Mesothelial cell of epicardium (in vitro differentiated cells): ENCODE results near the gene MUS81. TPM values are rescaled to one million over a fixed set of nuclear protein-coding genes. Genes with fewer than 3 reads are reported as not detected.

ENCODE experiments used
- DNase-seq, 2 experiments: peaks; one replicate each; pipeline ENCODE4 v3.0.0; 2021; ENCODE audit warnings: low spot score in 2 of 2; ENCODE audit not compliant: unreplicated experiment in 2 of 2
- H3K27ac Mint-ChIP-seq: 2 replicates; pipeline ENCODE4 v1.8.0; 2021; ENCODE audit warnings: mixed read lengths
- H3K27me3 Mint-ChIP-seq: 2 replicates; pipeline ENCODE4 v1.8.0; 2021; ENCODE audit warnings: low read depth, mixed read lengths
- H3K36me3 Mint-ChIP-seq: 2 replicates; pipeline ENCODE4 v1.8.0; 2021; ENCODE audit warnings: mixed read lengths
- H3K4me1 Mint-ChIP-seq: 2 replicates; pipeline ENCODE4 v1.8.0; 2021; ENCODE audit warnings: mixed read lengths
- H3K4me3 Mint-ChIP-seq: 2 replicates; pipeline ENCODE4 v1.8.0; 2021; ENCODE audit warnings: mild to moderate bottlenecking, moderate library complexity, mixed read lengths
- H3K9me3 Mint-ChIP-seq: 2 replicates; pipeline ENCODE4 v1.8.0; 2021; ENCODE audit warnings: mixed read lengths
- total RNA-seq: library from RNA; stranded (reverse); gene quantifications from 3 replicates; pipeline ENCODE4 v1.2.1, GENCODE V29; 2021
- TF ChIP-seq, protein P1 (sequence below): fragments of 200-600 bp; sonication (generic); IDR thresholded peaks from one replicate; pipeline ENCODE4 v1.5.0; 2021; ENCODE audit warnings: antibody characterized with exemption; ENCODE audit not compliant: unreplicated experiment

Gene MUS81
- total RNA-seq, 1 donor from 2014 or later = 73.7 TPM

DNA sequence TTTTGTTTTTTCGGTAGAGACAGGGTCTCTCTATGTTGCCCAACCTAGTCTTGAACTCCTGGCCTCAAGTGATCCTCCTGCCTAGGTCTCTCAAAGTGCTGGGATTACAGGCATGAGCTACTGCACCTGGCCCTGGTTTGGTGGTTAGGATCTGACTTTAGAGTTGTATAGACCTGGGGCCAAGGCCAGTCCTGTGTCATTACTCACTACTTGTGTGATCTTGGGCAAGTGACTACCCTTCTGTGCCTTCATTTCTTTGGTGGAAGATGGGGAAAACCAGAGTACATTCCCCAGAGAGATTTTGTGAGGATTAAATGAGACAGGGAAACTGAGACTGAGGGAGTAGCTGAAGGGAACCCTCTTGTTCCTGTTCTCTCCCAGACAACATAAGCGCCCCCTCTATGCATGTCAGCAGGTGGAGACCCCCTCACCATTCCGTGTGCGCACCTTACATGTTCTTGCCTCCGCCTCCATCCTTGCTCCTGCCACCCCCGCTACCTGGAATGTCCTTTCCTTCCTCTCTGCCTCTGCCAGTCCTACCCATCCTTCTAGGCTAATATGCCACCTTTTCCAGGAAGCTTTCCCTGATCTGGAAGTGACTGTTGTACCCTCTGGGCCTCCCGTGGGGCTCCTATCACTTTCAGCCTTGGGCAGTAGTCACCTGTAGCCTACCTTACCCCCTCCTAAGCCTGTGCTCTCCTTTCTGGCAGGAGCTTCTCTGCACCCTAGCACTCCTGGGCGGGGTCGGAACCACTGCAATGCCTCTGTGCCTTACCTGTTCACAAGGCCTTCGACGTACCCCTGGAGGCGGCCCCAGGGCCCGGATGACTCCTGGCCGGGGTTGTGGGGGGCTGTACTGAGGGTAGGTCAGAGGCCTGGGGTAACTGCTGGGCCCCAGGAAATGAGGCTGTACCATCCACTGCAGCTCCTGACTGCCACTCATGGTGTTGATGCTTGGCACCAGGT is 36.1 kb downstream of the MUS81 start:
- no peaks in the 10 kb centered on the region for H3K9me3 Mint-ChIP-seq
- no peak for DNase-seq
- H3K27ac Mint-ChIP-seq = no peak overlapping the region
- no peaks in the 10 kb centered on the region for H3K36me3 Mint-ChIP-seq
- peaks cover 13% of the 10 kb centered on the region for H3K4me1 Mint-ChIP-seq
- peaks cover 63% of the 10 kb centered on the region for H3K27me3 Mint-ChIP-seq
- H3K4me3 Mint-ChIP-seq = no peak overlapping the region
- TF ChIP-seq, protein P1, sequence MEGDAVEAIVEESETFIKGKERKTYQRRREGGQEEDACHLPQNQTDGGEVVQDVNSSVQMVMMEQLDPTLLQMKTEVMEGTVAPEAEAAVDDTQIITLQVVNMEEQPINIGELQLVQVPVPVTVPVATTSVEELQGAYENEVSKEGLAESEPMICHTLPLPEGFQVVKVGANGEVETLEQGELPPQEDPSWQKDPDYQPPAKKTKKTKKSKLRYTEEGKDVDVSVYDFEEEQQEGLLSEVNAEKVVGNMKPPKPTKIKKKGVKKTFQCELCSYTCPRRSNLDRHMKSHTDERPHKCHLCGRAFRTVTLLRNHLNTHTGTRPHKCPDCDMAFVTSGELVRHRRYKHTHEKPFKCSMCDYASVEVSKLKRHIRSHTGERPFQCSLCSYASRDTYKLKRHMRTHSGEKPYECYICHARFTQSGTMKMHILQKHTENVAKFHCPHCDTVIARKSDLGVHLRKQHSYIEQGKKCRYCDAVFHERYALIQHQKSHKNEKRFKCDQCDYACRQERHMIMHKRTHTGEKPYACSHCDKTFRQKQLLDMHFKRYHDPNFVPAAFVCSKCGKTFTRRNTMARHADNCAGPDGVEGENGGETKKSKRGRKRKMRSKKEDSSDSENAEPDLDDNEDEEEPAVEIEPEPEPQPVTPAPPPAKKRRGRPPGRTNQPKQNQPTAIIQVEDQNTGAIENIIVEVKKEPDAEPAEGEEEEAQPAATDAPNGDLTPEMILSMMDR = no peak

DNA sequence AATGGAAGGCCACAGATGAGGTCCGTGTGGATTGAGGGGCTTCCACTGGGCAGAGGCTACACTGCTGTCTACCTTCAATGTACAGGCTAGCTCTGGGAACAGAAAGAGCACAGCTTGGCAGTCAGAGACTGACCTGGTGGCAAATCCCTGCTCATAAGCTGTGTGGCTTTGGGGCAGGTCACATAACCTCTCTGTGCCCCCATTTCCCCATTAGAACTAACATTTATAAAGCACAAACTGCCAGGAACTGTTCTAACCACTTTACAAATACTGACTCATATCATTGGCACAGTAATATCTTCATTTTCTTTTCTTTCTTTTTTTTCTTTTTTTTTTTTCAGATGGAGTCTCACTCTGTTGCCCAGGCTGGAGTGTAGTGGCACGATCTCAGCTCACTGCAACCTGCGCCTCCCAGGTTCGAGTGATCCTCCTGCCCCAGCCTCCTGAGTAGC is 36.8 kb downstream of the MUS81 start:
- Mint-ChIP-seq H3K9me3 (no peaks in the 10 kb centered on the region), H3K27ac (no peak overlapping the region)
- no peak for DNase-seq

DNA sequence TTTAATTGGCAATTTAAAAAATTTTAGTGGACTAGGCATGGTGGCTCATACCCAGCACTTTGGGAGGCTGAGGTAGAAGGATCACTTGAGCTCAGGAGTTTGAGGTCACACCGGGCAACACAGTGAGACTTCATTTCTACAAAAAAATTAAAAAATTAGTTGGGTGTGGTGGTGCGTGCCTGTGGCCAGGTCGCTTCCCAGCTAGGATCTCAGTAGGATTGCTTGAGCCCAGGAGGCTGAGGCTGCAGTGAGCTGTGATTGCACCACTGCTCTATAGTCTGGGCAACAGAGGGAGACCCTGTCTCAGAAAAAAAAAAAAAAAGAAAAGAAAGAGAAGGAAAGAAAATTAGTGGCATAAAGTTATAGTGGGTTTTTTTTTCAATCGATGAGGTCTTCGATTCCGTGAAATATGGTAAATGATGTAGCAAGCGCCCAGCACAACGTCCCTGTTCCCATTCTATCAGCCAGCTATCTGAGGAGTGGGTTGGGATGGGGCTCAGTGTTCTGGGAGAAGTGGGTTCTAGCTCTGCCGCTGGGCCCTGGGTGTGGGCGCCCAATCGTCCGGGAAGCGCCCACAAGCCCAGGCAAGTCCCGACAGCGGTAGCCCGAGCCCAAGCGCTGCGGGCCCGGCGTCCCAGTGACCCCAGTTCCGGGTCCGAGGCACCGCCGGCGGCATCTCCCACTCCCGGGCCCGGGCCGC is 38.6 kb downstream of the MUS81 start:
- Mint-ChIP-seq H3K27me3 (peaks cover 81% of the 10 kb centered on the region), H3K36me3 (no peaks in the 10 kb centered on the region), H3K4me3 (peak overlapping the region; percentile 62), H3K27ac (peak overlapping the region; percentile 53), H3K9me3 (no peaks in the 10 kb centered on the region), H3K4me1 (peaks cover 3% of the 10 kb centered on the region)
- no peak for DNase-seq
- TF ChIP-seq, protein P1 = no peak

More for the DNA sequence above, 36.8 kb downstream of the MUS81 start:
- Mint-ChIP-seq H3K36me3 (no peaks in the 10 kb centered on the region), H3K27me3 (peaks cover 70% of the 10 kb centered on the region), H3K4me1 (peaks cover 11% of the 10 kb centered on the region), H3K4me3 (no peak overlapping the region)
- TF ChIP-seq, protein P1 = no peak

DNA sequence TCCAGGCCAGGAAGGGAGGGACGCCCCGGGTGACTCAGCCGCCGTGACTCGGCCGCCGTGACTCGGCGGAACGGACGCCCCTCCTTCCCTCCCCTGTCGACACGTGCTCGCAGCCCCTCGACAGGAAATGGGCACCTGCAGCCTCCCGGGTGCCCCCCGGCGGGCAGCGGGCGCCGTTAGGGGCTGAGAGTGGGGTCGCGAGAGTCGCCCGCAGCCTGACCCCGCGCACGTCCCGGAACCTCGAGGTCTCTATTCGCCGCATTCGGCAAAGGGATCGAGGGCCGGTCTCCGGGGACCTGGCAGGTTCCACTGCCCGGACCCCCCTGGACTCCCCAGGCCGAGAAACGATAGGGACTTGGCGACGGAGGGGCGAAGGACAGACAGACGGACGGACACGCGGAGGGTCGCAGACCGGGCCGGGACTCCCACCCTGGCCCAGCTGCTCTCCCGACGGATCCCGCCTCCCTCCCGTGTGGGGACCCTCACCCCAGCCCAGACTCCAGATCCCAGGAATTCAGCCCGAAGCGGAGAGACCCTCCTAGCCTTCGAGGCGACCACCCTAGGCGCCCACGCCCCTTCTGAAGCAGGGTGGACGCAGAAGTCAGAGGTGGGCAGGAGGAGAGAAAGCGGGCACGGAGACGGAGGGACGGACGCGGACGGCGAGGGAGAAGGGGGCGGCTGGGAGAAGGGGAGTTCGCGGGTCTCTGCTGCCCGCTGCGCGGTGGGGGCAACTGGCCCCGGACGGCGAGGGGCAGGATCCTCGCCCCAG is 39.3 kb downstream of the MUS81 start:
- Mint-ChIP-seq H3K4me1 (peaks cover 3% of the 10 kb centered on the region), H3K27ac (no peak overlapping the region), H3K36me3 (no peaks in the 10 kb centered on the region), H3K4me3 (peak overlapping the region; percentile 50), H3K9me3 (no peaks in the 10 kb centered on the region), H3K27me3 (peaks cover 85% of the 10 kb centered on the region)
- DNase-seq = no peak
- TF ChIP-seq, protein P1 = no peak
